K562 (cell line): Measurements from ENCODE around the gene ZNF438. TPM values are rescaled to one million over a fixed set of nuclear protein-coding genes. Genes with fewer than 3 reads are reported as not detected.

Experiments
- ATAC-seq: fragments of 200-7000 bp; cut with Tn5 transposase; 3 replicates; pipeline ENCODE4 v1.9.1; 2020; ENCODE audit warnings: moderate library complexity
- BruUV-seq: library from RNA; stranded (reverse); fragments of 400-500 nt; replicated peaks from 2 replicates; lab custom pipeline; 2021; lab: Mats Ljungman, UMichigan
- CTCF ChIA-PET: fragments of 300-600 bp; formaldehyde crosslinking; extraction: SDS; loops from one replicate; lab custom pipeline; 2021; ENCODE audit warnings: low intra/inter-chr PET ratio; lab: Yijun Ruan, JAX
- POLR2A ChIA-PET: fragments of 300-600, 350-650 bp; sonication (Branson Sonifier 250); formaldehyde crosslinking; extraction: SDS; loops from one replicate; lab custom pipeline; 2021; ENCODE audit warnings: antibody characterized with exemption, inconsistent platforms; lab: Yijun Ruan, JAX
- DNase-seq, 4 experiments: peaks; one replicate each; pipeline versions ENCODE4 v3.0.0 to v3.0.0-alpha.2; 2011 to 2018; ENCODE audit warnings: low spot score in 3 of 4, mixed read lengths in 3 of 4; ENCODE audit errors: extremely low read depth in 1 of 4
- FAIRE-seq: peaks from 2 replicates; lab custom pipeline; 2011; peaks lifted over from hg19 to GRCh38; lab: Jason Lieb, UNC
- H2AFZ ChIP-seq: 2 replicates; pipeline ENCODE4 v1.6.0; 2011; ENCODE audit warnings: low read depth, low read length, control low read depth, inconsistent platforms
- H3K27ac ChIP-seq: fragments of 200-600 bp; 3 replicates; pipeline ENCODE4 v1.8.0; 2011; ENCODE audit warnings: low read depth, mild to moderate bottlenecking, control low read depth, inconsistent platforms, low read length, moderate library complexity, mixed read lengths; ENCODE audit errors: extremely low read depth
- H3K27me3 ChIP-seq, 2 experiments: fragments of 300-600 bp in 1 of 2; 2 replicates in 1 of 2; 3 replicates in 1 of 2; pipeline versions ENCODE4 v1.6.0 to v1.8.0; 2011; ENCODE audit warnings: inconsistent platforms in 2 of 2, low read length in 2 of 2, mild to moderate bottlenecking in 1 of 2, mixed read lengths in 1 of 2, moderate library complexity in 1 of 2; ENCODE audit not compliant: control insufficient read depth in 2 of 2, insufficient read depth in 2 of 2
- H3K36me3 ChIP-seq: fragments of 300-600 bp; 3 replicates; pipeline ENCODE4 v1.8.0; 2011; ENCODE audit warnings: mild to moderate bottlenecking, low read length, inconsistent platforms; ENCODE audit not compliant: control insufficient read depth, insufficient read depth
- H3K4me1 ChIP-seq, 2 experiments: fragments of 200-600 bp in 1 of 2; replicated peaks in 1 of 2; 2 replicates in 1 of 2; 3 replicates in 1 of 2; pipeline versions ENCODE4 v1.5.1 to v1.8.0; 2011; ENCODE audit warnings: inconsistent platforms in 2 of 2, low read length in 2 of 2, mild to moderate bottlenecking in 1 of 2, mixed read lengths in 1 of 2, moderate library complexity in 1 of 2; ENCODE audit not compliant: control insufficient read depth in 2 of 2, insufficient read depth in 2 of 2
- H3K4me2 ChIP-seq: 2 replicates; pipeline ENCODE4 v1.6.1; 2011; ENCODE audit warnings: low read length, control low read depth, inconsistent platforms, mixed read lengths; ENCODE audit not compliant: insufficient read depth
- H3K4me3 ChIP-seq: fragments of 200-600 bp; sonication (generic), shearing (Covaris generic); 2 replicates; pipeline ENCODE4 v1.5.1; 2016; ENCODE audit warnings: control low read depth, inconsistent platforms
- H3K79me2 ChIP-seq: fragments of 200-600 bp; 3 replicates; pipeline ENCODE4 v1.8.0; 2011; ENCODE audit warnings: low read length, inconsistent platforms; ENCODE audit not compliant: control insufficient read depth, insufficient read depth
- H3K9ac ChIP-seq, 2 experiments: 2 replicates each; pipeline versions ENCODE4 v1.6.0 to v1.6.1; 2011; ENCODE audit warnings: low read depth in 2 of 2, low read length in 2 of 2, control low read depth in 1 of 2, inconsistent platforms in 1 of 2, mild to moderate bottlenecking in 1 of 2, mixed read lengths in 1 of 2; ENCODE audit not compliant: insufficient read depth in 1 of 2
- H3K9me1 ChIP-seq: one replicate; pipeline ENCODE4 v1.6.0; 2011; ENCODE audit warnings: inconsistent platforms, mild to moderate bottlenecking, low read length, moderate library complexity; ENCODE audit not compliant: control insufficient read depth, insufficient read depth
- H3K9me3 ChIP-seq: replicated peaks from 2 replicates; pipeline ENCODE4 v1.5.1; 2011; ENCODE audit warnings: low read depth, low read length, inconsistent platforms; ENCODE audit not compliant: control insufficient read depth, insufficient read depth
- H4K20me1 ChIP-seq: replicated peaks from 2 replicates; pipeline ENCODE4 v1.6.1; 2011; ENCODE audit warnings: low read length, inconsistent platforms, mixed read lengths; ENCODE audit not compliant: control insufficient read depth, insufficient read depth
- COPS2 ChIP-seq: fragments of 450-650 bp; conservative IDR thresholded peaks from 2 replicates; pipeline ENCODE4 v1.6.1; 2016; ENCODE audit warnings: mild to moderate bottlenecking, moderate library complexity
- CUX1 ChIP-seq: fragments of 200-800 bp; sonication (Bioruptor generic); IDR thresholded peaks from 2 replicates; pipeline ENCODE4 v1.6.1; 2016; ENCODE audit warnings: missing genetic modification characterization, missing compliant biosample characterization
- DNMT1 ChIP-seq: fragments of 450-650 bp; IDR thresholded peaks from 2 replicates; pipeline ENCODE4 v1.6.1; 2016; ENCODE audit warnings: antibody characterized with exemption, mild to moderate bottlenecking
- EZH2 ChIP-seq: IDR thresholded peaks from 2 replicates; pipeline ENCODE4 v1.6.1; 2012; ENCODE audit warnings: low read depth, mild to moderate bottlenecking, inconsistent platforms, low read length, borderline replicate concordance
- FOXA3 ChIP-seq, 2 experiments: fragments of 450-650 bp in 1 of 2; sonication (generic) in 1 of 2; formaldehyde crosslinking; IDR thresholded peaks in 1 of 2; conservative IDR thresholded peaks in 1 of 2; 2 replicates each; pipeline versions ENCODE4 v1.4.0 to v1.8.0; 2020 to 2022; ENCODE audit warnings: mild to moderate bottlenecking in 2 of 2, missing genetic modification reagents in 1 of 2
- HNRNPL ChIP-seq: fragments of 200-400 bp; formaldehyde crosslinking; IDR thresholded peaks from 2 replicates; pipeline ENCODE4 v1.6.1; 2017; ENCODE audit warnings: low read depth, mild to moderate bottlenecking, low read length
- JUN ChIP-seq, 2 experiments: sonication (generic) in 1 of 2; formaldehyde crosslinking in 1 of 2; IDR thresholded peaks; 2 replicates each; pipeline versions ENCODE4 v1.6.1 to v1.8.0; 2012 to 2022; ENCODE audit warnings: borderline replicate concordance in 2 of 2, mild to moderate bottlenecking in 2 of 2, improper control_type of control experiment in 1 of 2, low read depth in 1 of 2, low read length in 1 of 2, missing genetic modification reagents in 1 of 2
- KLF16 ChIP-seq: IDR thresholded peaks from 2 replicates; pipeline ENCODE4 v1.6.1; 2016; ENCODE audit warnings: antibody characterized with exemption
- NR4A1 ChIP-seq, 2 experiments: fragments of 250-450 bp in 1 of 2; fragments of 450-650 bp in 1 of 2; sonication (Bioruptor Pico) in 1 of 2; IDR thresholded peaks; 2 replicates each; pipeline versions ENCODE4 v1.4.0 to v1.6.1; 2016 to 2020; ENCODE audit warnings: mild to moderate bottlenecking in 2 of 2, missing compliant biosample characterization in 1 of 2, missing genetic modification characterization in 1 of 2, moderate library complexity in 1 of 2
- PCBP2 ChIP-seq: fragments of 200-400 bp; formaldehyde crosslinking; IDR thresholded peaks from 2 replicates; pipeline ENCODE4 v1.6.1; 2018; ENCODE audit warnings: low read length, low read depth, mild to moderate bottlenecking, moderate library complexity; ENCODE audit not compliant: poor library complexity, severe bottlenecking
- SETDB1 ChIP-seq: IDR thresholded peaks from one replicate; pipeline ENCODE4 v1.6.1; 2012; ENCODE audit warnings: low read length, control low read depth, inconsistent platforms
- SREBF1 ChIP-seq: fragments of 150-350 bp; IDR thresholded peaks from 2 replicates; pipeline ENCODE4 v1.6.1; 2014; ENCODE audit warnings: antibody characterized with exemption, low read depth, low read length, borderline replicate concordance
- TCF7 ChIP-seq: sonication (generic); IDR thresholded peaks from 2 replicates; pipeline ENCODE4 v1.6.1; 2016; ENCODE audit warnings: antibody characterized with exemption, borderline replicate concordance
- ZNF165 ChIP-seq: fragments of 250-450 bp; sonication (Bioruptor Pico); IDR thresholded peaks from 2 replicates; pipeline ENCODE4 v1.4.0; 2020; ENCODE audit warnings: borderline replicate concordance
- ZNF232 ChIP-seq: sonication (generic); formaldehyde crosslinking; IDR thresholded peaks from 2 replicates; pipeline ENCODE4 v1.8.0; 2022; ENCODE audit warnings: mild to moderate bottlenecking, missing genetic modification reagents
- in situ Hi-C: fragments of 300-500 bp; cut with MboI; formaldehyde crosslinking; loops from 4 replicates; pipeline ENCODE4 v1.15.0; 2018; ENCODE audit warnings: inconsistent platforms, mixed read lengths
- intact Hi-C: fragments of 100-400 bp; cut with micrococcal nuclease; formaldehyde crosslinking; loops from 2 replicates; pipeline ENCODE4 v1.14.2; 2022
- polyA plus RNA-seq, 8 experiments: library from polyadenylated mRNA; depleted of rRNA in 4 of 8; stranded (reverse) in 5 of 8; unstranded in 3 of 8; fragments of >200 nt; fragmentation: Nextera tagmentation in 2 of 8; fragmentation: Illumina TruSeq in 1 of 8; extraction: Ambion mirVana in 2 of 8; extraction: Trizol in 1 of 8; gene quantifications; 2 replicates each; pipeline versions ENCODE4 v1.2.1 to v1.2.3, GENCODE V29; 2011 to 2014; ENCODE audit warnings: inconsistent platforms in 1 of 8, missing spikeins in 1 of 8
- total RNA-seq, 7 experiments: library from RNA; depleted of rRNA in 6 of 7; stranded (reverse); fragments of >200 nt in 6 of 7; fragmentation: Illumina TruSeq in 2 of 7; extraction: Trizol in 2 of 7; gene quantifications; 2 replicates each; pipeline versions ENCODE4 v1.2.1 to v1.2.3, GENCODE V29; 2011 to 2021; ENCODE audit warnings: low replicate concordance in 1 of 7
- TF ChIP-seq, protein P1 (sequence below): fragments of 450-650 bp; IDR thresholded peaks from 2 replicates; pipeline ENCODE4 v1.6.1; 2016

Gene ZNF438
- total and polyA plus RNA-seq, 9 of the 15 experiments (the other 6 are each of a cell fraction or from before 2014, with no cell fraction given): 0.45 to 1.5 (median 0.91) TPM

GRCh38 chr10:30897048-30897447 is 134.6 kb downstream of the ZNF438 start:
- no peak overlapping the region for H2AFZ ChIP-seq
- H3K9me1 ChIP-seq: no peaks in the 10 kb centered on the region
- FAIRE-seq: no peak
- H3K36me3 ChIP-seq: no peaks in the 10 kb centered on the region
- POLR2A ChIA-PET: interaction anchor here (0.7 kb wide), 2 partner anchors 288 to 602 kb away, joined by 3 to 4 read pairs; no protein-coding TSS in a partner anchor
- H3K79me2 ChIP-seq: no peaks in the 10 kb centered on the region
- ATAC-seq: no peak
- intact Hi-C loops (no loop called here), in situ Hi-C loops (no loop called here)
- H4K20me1 ChIP-seq: no peaks in the 10 kb centered on the region
- CTCF ChIA-PET: no interaction called here
- no peaks in the 10 kb centered on the region for H3K9me3 ChIP-seq
- BruUV-seq: no TSS peak
- DNase-seq: no peak
- no peaks in the 10 kb centered on the region for H3K27me3 ChIP-seq
- no peaks in the 10 kb centered on the region for H3K4me1 ChIP-seq
- no peak overlapping the region for H3K27ac ChIP-seq
- H3K9ac ChIP-seq: no peak overlapping the region
- no peak overlapping the region for H3K4me3 ChIP-seq
- no peak overlapping the region for H3K4me2 ChIP-seq
- TF ChIP-seq JUN (IDR thresholded peaks at IDR 0.05; ENCODE audit: borderline replicate concordance, low read depth, low read length) (no peak), JUN (CRISPR knock-in tag; IDR thresholded peaks at IDR 0.05; ENCODE audit: borderline replicate concordance) (no peak), NR4A1 (CRISPR knock-in tag; IDR thresholded peaks at IDR 0.05) (no peak), NR4A1 (tag; IDR thresholded peaks at IDR 0.05) (no peak), SREBF1 (no peak), EZH2 (no peak), DNMT1 (no peak), SETDB1 (no peak), KLF16 (no peak), ZNF232 (CRISPR knock-in tag) (no peak), FOXA3 (CRISPR knock-in tag; conservative IDR thresholded peaks at IDR 0.05 in 1 of 2, IDR thresholded peaks at IDR 0.05 in 1 of 2) (no peak), COPS2 (no peak), CUX1 (CRISPR knock-in tag) (no peak), PCBP2 (no peak), TCF7 (no peak), ZNF165 (no peak), HNRNPL (no peak)
- TF ChIP-seq, protein P1, sequence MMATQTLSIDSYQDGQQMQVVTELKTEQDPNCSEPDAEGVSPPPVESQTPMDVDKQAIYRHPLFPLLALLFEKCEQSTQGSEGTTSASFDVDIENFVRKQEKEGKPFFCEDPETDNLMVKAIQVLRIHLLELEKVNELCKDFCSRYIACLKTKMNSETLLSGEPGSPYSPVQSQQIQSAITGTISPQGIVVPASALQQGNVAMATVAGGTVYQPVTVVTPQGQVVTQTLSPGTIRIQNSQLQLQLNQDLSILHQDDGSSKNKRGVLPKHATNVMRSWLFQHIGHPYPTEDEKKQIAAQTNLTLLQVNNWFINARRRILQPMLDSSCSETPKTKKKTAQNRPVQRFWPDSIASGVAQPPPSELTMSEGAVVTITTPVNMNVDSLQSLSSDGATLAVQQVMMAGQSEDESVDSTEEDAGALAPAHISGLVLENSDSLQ: no peak
